NCI-H345 treated with DMSO at 0.1 percent for 48 hours (cell line): ENCODE data around the gene NIFK.
"Not testable (repeated sequence)": the region's sequence is repeated elsewhere in the genome, so short reads cannot be mapped to it uniquely, and the experiment has no call there.

Experiments
- DNase-seq: peaks from one replicate; lab custom pipeline; 2025; ENCODE audit not compliant: unreplicated experiment; lab: John Stamatoyannopoulos, UW

The NIFK gene

DNA sequence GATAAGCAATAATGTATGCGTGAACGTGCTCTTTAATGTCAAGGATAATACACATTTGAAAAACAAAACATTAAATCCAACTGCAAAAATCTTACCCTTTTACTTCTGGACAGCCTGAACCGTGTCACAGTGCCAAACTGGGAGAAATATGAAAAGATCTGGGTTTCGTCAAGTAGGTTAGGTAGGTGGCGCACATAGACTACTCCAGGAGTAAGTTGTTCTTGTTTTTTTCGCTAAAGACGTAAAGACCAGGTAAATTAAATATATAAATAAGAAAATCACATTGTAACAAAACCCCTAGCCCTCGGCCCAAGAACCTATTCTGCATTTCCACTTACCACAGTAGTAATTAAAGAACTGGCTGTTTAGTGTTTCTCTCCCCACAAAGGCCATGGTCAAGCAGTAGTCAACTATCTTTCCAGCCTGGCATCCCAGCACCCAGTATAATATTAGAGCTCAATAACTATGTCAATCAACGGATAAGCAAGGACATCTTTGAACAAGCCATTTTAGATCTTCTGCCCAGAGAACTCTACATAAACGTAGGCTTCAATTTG lies 1.1 kb downstream of the NIFK start:
- no peak for DNase-seq

GRCh38 chr2:121734544-121734943 lies 2.1 kb downstream of the NIFK start:
- DNase-seq, result not testable (repeated sequence)

DNA sequence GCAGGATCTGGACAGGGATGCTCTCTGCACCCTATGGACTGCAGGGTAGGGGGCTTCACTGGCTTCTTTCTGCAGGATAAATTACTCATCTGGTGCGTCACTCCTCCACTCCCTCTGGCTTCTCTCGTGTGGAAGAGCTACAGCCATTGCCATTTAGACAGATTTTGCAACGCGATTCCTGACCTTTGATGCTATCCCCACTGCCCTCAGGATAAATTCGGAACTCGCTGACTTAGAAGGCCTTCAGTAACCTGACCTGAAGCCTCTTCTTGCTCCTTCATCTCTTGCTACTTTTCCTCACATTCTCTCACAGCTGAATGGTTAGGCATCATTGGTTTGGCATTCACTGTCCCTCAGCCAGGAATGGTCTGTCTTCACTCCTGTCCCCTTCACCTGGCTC lies 5.3 kb downstream of the NIFK start:
- no peak for DNase-seq

- no peak for DNase-seq
Observed at GRCh38 chr2:121727950-121728349, 8.7 kb downstream of the NIFK start.

GRCh38 chr2:121727332-121727731 lies 9.3 kb downstream of the NIFK start:
- DNase-seq, result no peak

- no peak for DNase-seq
Observed at GRCh38 chr2:121723316-121723715, 13.4 kb downstream of the NIFK start.

DNA sequence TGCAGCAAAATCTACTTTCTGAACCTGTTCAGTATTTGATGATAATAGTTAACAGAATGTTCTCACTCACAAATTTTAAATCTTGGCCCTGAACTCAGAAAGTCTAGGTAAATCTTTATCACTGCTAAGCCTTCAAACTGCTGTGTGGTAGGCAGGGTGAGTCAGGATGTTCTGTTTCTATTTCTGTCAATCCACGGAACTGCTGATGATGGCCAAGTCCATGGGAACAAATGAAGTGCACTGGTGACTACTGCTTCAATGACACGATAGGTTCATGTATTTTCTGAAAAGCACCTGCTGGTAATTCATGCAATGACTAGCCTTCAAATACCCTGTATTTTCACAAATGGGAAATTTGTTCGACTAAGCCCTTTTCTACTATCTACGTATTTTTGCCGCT lies 14.2 kb downstream of the NIFK start:
- DNase-seq, result no peak

GRCh38 chr2:121721926-121722325 lies 14.7 kb downstream of the NIFK start:
- DNase-seq, result no peak

DNA sequence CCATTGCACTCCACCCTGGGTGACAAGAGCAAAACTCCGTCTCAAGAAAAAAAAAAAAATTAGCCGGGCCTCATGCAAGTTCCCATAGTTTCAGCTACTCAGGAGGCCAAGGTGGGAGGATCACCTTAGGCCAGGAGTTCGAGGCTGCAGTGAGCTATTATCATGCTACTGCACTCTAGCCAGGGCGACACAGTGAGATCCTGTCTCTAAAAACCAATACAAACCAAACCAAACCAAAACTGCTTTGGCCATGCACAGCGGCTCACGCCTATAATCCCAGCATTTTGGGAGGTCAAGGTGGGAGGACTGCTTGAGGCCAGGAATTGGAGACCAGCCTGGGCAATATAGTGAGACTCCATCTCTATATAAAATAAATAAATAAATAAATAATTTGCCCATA lies 19.1 kb downstream of the NIFK start:
- DNase-seq, result no peak

DNA sequence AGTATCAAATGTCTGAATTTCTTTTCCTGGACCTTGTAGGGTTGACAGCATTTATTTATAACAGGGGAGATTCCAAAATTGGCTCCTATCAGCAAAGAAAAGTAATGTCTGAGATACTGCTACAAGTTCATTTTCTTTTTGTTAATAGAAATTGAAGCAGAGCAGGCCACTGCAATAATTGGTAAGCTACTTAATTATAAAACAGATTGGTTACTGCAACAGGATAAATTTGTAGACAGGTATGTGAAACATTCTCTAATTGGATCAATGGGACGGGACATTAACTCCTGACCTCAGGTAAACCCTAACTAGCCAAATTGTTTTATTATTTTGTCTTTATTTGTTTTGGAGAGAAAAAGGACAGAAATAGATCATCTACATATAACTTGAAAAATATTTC lies 20.5 kb downstream of the NIFK start:
- no peak for DNase-seq

DNA sequence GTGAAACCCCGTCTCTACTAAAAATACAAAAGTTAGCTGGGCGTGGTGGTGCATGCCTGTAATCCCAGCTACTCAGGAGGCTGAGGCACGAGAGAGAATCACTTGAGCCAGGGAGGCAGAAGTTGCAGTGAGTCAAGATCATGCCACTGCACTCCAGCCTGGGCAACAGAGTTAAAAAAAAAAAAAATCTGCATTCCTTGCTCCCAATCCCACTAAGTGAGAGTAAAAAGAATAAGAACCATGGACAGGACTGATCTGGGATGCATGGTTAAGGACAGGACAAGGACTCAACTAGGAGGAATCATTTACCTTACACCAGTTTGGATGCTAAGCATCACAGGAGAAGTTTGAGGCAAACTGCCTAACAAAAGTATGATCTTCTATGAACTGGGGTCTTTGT lies 25.2 kb downstream of the NIFK start:
- not testable (repeated sequence) for DNase-seq

GRCh38 chr2:121710470-121711170 lies 26.1 kb downstream of the NIFK start:
- DNase-seq, result no peak

DNA sequence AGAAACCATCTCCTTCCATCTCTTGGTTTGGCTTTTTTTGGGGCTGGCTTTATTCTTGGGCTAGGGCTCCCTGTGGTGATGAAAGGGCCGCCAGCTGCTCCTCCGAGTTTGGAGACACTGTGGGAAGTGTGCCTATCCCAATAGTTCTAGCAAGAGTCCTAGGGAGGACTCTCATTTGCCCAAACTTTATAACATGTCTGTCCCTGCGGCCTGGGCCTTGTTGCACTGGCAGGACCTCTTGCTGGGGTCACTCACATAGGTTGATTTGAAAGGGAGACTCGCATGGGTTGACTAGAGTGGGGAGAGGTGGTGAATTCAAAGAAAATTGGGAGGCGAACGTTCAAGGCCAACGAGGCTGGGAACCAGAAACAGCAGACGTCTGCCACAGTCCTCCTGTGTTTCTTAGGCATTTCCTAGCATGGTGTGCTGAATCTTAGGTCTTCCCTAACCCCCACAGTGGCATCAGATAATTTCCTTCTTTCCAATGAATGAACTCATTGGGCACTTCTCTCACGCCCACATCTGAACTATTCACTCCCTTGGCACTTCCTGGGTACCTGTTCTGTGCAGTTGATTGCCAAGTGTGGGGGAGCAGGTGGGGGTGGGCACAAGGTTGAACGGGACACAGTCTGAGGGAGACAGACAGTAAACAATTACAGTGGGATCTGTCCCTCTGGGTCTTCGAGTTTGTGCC lies 26.8 kb downstream of the NIFK start:
- DNase-seq, result no peak

DNA sequence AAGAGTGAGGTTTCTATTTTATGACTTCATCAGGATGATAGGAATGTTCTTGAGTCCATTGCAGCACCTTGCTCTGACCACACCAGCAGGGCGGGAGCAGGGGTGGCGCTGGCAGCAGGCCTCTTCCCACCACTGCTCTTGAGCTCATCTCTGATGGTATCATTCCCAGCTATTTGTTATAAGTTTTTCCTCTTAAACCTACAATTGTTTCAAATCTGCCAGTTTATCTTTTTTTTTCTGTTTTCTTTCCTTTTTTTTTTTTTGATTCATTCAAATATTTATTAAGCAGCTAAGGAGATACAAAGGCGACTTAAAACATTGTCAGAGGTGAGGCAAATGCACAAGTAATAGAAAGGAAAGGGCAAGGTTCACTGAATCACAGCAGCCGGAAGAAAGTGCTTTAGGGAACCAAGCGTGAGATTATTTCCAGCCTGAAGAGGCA lies 28.7 kb downstream of the NIFK start:
- DNase-seq, result no peak

- DNase-seq, result no peak
Observed at GRCh38 chr2:121707344-121707919, 29.2 kb downstream of the NIFK start.

- no peak for DNase-seq
Observed at GRCh38 chr2:121705958-121706357, 30.7 kb downstream of the NIFK start.

DNA sequence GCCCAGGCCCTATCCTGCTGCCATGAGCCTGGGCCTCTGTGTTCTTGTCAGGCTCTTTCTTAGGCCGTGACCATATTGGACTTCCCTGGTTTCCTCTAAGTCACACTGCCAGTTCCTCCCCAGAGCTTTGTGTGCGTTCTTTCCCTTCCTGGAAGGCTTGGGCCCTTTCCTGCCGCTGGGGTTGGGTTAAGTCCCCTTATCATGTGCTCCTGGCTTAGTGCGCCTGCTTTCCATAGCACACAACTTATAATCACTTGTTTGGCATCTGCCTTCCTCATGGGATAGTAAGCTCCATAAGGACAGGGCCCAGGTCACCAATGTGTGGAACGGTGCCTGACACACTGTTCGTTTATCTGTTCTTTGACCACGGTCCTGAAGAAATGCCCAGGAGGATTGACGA lies 31.3 kb downstream of the NIFK start:
- no peak for DNase-seq

DNA sequence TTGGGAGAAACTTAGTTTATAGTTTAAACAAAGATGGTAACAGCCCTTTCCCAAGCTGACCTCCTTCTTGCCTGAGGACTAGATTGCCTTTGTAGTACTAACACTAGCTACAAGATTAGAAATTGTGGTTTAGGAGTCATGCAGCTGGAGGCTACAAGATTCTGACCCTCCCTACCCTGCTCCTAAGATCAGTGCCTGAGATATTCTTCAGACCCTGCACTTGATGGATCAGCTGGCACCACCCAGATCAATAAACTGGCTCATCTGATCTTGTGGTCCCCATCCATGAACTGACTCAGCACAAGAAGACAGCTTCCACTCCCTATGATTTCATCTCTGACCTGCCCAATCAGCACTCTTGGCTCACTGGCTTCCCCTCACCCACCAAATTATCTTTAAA lies 34.9 kb downstream of the NIFK start:
- DNase-seq, result not testable (repeated sequence)

DNA sequence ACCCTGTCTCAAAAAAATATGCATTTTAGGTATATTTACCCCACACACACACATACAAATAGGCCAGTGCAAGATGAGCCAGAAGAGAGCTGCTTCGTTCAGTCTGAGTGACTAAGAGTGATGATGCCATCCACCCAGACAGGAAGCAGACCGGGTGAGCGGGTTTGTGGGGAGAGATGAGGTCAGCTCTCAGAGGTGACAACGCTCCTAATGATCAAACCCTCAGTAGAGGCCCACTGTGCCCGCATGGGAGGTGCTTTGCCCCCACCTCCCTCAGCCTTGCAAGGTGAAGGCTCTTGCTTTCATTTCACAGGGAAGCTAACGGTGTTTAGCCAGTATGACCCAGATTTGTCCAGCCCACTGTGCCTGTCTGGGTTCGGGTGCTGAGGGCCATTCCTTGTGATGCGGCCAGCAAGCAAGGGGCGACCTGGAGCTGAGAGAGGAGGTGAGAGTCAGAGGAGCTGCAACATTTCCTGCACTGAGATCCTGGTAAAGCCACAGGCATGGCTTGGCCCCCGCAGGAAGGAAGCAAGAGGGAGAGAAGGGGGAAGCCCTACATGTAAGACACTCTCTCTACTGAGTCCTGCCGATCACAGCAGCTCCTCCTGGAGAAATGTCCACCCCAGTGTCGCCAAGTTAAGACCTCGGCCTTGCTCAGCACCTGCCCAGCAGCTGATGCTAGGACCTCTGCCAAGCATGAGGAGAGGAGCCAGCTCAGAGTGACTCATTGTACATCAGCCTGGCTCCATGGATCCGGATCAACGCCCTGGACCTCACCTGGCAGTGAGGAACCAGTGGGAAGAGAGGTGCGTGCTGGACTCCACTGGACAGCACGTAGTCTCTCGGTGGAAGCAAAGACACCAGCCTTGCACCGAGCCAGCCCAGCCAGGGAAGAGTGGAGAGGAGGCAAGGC lies 37.0 kb downstream of the NIFK start:
- DNase-seq, result no peak

DNA sequence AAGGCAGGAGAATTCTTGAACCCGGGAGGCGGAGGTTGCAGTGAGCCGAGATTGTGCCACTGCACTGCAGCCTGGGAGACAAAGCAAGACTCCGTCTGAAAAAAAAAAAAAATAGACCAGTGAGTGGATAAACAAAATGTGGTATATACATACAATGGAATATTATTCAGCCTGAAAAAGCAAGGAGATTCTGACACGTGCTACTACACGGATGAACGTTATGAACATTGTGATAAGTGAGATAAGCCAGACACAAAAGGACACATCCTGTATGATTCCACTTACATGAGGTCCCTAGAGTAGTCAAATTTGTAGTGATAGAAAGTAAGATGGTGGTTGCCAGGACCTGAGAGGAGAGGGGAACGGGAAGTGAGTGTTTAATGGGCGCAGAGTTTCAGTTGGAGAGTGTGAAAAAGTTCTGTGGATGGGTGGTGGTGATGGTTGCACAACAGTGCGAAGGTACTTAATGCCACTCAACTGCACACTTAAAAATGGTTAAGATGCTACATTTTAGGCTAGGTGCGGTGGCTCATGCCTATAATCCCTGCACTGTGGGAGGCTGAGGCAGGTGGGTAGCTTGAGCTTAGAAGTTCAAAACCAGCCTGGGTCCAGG lies 38.3 kb downstream of the NIFK start:
- no peak for DNase-seq
